ENCODE results near the gene LIPK.

LIPK gene

DNA sequence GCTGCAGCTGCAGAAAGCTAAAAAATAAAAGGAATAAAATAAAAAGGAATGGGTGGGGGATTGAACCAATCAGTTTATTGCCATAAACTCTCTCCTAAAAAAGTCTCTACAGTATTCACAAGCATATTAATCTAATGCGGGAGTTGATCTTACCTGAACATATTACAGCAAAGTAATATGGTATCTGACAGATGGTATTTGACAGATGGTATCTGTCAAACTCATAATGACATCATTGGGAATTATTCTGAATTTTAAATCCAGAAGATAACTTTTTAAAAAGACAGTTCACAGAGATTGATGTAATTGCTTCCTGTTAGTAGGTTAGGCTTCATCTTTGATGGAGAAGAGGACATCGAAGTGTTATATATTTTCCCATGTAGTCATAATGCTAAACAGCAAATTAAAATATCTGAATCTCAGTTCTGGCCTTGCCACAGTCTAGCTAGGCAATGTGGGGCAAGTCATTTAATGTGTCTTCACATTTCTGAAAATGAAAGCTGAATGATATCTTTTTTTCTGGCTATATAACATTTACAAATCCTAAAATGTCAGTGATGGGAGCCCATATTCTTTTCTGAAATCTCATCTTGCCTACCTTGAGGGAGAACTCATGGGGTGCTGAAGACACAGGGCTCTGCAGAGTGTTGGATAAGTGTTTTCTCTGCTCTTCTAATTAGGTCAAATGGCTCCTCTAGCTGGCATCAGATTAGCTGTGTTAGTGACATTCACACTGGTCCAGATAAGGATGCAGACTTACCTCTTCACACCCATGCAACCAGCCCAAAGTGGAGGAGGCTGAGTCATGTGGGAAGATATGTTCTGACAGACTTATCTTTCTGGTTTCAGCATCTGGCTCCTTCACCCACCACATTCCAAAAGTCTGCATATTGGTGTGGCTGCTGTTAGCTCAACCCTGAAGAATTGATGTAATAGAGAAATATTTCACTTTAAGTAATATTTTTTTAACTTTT, 94.4 kb downstream of the LIPK start:
- Mint-ChIP-seq H3K4me1 (no peaks in the 10 kb centered on the region), H3K36me3 (ENCODE audit: low read depth) (no peaks in the 10 kb centered on the region), H3K4me3 (no peak overlapping the region), H3K9me3 (no peaks in the 10 kb centered on the region), H3K27ac (no peak overlapping the region), H3K27me3 (ENCODE audit: low read depth) (peaks cover 6% of the 10 kb centered on the region)
- no peak for TF ChIP-seq CTCF (IDR thresholded peaks at IDR 0.05; ENCODE audit: unreplicated experiment in 3 of 3)

All from nephron (organoid).